Activated CD4-positive, CD25-positive, alpha-beta regulatory T cell treated with anti-CD3 and anti-CD28 coated beads, Interleukin-2, amount 50 U/mL, for 72 hours (primary cell): Measurements from ENCODE around the gene C1QTNF5.

Source experiments
- DNase-seq: peaks from one replicate; pipeline ENCODE4 v3.0.0; 2021

C1QTNF5 gene

DNA sequence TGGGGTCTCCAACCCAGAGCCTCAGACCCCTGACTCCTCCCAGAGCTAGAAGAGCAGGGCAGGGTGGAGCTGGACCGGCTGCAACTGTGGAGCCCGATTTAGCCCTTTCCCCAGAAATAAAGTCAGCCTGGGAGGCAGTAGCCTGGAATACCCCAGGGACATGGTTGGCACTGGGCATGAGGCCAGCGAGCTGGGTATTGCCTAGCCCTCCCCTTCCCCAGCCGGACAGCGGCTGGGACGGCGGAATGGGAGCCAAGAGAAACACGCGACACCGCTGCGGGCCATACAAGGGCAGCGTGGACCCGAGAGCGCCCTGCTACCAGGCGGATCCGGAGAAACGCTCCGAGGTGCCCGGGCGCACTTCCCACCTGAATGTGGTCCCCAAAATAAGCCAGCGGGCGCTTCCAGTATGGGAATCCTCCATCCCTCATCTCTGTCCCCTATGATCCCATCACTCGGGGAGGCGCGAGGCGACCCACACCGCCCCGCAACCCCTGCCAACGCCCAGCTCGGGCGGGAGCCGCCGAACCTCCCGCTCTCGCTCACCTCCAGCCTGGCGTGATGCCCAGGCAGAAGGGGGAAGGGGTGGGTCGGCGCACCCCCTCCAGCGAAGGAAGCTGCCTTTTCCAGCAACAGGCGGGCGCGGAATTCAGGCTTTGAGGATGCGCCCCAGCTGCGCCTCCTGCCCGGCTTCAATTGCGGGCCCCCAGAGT is 24.5 kb downstream of the C1QTNF5 start:
- no peak for DNase-seq

DNA sequence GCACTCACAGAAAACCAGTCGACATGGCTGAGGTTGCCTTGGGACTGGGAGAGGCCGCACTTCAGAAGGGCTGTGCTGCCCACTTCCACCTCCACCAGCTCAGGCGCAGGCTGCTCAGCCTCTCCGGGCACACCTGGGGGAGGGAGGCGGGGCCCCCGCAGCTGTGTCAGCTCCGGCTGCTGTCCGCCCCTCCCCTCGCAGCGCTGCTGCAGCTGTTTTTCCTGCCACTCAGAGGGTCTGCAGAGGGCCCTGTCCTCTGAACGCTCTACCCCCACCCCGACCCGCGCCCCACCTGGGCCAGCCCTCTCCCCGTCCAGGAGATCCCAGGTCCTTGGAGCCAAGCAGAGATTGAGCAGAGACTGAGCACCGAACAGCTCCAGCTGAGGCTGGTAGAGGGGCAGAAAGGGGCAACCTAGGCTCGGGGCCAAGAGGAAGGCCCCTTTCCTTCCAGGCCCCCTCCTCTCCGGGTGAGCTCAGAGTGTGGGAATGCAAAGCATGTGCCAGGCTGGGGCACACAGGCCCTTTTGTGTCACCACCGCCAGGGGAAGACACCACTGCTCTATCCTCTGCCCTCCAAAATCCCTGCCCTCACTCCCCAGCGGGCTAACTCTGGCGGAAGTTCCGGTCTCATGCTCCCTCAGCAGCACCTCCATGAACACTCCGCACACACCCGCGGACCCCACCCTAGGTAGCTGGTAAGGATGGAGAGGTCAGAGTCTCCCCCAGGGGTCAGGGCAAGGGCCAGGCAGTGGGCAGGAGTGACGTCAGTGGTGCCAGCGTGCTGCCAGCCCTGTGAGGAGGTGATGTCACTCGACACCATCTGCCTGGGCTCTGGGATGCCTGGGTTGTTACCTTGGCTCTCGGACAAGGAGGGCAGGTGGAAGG is 25.3 kb downstream of the C1QTNF5 start:
- DNase-seq: no peak

DNA sequence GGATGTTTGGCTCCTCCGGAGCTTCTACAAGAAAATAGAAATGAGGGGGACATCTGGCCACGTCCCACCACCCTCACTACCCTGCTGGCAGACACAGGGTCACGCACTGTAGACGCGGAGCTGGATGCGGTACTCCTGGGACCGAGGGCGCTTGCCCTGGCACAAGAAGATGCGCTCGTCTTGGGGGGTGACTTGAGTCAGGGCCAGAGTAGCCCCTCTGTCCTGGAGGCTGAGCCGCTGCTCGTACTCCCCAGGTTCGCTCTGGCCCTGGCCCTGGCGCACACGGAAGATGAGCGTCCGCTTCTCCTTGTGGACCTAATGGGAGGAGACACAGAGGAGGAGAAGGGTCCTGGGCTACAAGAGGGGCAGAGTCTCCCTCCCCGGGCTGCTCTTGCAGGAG is 26.0 kb downstream of the C1QTNF5 start:
- no peak for DNase-seq

DNA sequence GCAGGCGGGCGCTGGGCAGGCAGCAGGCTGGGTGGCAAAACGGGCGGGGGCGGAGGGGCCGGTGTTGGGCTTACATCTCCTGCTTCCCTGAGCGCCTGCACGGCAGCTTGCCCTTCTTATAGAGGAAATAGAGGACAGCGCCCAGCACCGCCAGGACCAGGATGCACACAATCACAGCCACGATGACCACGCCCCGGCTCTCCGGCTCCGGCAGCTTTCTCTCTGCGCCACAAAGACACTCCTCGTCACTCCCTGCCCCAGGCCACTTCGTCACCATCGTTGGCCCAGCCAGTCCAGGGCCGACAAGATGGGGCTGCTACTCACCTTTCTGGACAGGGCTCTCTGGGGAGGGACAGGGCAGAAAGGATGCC is 30.0 kb downstream of the C1QTNF5 start:
- no peak for DNase-seq

DNA sequence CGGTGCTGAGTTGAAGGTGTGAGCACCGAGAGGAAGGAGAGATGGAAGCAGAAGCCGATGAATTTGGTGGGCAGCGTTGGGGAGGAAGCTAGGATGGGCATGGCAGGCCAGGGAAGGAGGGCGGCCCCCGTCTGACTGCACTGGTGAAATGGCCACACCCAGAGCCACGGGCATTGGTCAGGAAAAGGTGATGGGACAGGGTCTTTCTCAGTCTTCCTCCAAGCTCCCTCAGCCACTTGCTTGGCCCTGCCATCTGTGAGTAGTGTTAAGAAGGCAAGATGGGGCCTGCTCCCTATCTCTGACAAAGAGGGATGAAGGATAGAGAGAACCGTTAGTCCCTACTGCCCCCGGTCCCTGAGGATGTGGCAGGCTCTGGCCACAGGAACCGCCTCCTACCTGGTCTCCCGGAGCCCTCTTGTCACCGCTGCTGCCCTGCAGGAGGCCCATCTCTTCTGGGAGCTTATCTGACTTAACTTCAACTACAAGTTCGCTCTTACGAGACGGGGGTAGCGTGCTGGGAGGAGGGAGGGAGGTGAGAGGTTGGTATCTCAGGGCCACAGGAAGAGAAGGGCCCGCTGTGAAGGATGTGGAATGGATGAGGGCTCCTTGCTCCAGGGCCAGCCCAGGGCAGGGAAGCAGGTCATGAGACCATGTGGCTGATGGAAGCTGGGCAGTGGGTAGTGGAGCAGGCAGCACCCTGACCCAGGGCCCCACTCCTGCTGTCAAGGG is 30.6 kb downstream of the C1QTNF5 start:
- no peak for DNase-seq

DNA sequence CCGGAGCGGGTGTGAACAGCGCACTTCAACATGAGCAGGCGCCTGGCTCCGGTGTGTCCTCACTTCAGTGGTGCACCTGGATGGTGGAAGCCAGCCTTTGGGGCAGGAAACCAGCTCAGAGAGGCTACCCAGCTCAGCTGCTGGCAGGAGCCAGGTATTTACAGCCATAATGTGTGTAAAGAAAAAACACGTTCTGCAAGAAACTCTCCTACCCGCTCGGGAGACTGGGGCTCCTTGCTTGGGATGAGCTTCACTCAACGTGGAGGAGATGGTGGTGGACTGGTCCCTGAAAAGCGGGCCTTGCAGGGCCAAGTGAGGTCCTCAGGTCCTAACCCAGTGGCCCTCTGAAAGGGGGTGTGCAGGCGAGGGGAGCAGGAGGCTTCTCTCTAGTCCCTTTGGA is 31.3 kb downstream of the C1QTNF5 start:
- no peak for DNase-seq

DNA sequence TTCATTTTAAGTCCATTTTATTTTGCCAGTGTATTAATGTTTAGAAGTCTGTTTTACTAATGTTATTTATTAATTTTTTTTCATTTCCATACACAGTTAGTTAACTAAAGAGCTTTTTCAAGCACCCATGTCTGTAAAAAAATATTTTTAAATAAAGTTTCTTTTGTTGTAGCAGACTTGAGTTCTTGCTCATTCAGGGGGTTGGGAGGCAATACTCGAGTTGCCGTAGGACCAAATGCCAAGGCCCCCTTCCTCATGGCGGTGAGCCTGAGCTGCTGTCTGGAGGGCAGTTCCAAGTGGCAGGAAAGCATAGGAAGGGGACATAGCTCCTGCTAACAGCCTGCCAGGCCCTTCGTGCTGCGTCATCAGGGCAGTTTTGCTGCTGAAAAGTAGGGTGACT is 32.7 kb downstream of the C1QTNF5 start:
- DNase-seq: no peak

DNA sequence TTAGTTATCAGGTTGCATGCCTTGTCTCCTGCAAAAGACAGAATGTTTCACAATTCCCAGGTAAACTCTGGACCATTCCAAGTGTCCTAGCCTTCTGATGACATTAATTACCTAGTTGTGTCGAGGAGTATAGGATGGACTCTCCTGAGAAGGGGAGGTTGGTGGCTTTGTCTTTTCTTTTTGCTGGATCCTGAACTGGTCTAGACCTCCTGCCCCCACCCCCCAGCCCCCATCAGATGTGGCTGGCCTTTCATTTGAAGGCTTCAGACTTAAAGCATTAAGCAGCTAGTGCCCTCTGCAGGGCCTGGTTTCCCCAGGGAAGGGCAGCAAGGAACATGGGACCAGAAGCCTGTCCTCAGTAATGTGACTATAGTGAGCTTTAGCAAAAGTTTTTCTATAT is 33.5 kb downstream of the C1QTNF5 start:
- DNase-seq: no peak

DNA sequence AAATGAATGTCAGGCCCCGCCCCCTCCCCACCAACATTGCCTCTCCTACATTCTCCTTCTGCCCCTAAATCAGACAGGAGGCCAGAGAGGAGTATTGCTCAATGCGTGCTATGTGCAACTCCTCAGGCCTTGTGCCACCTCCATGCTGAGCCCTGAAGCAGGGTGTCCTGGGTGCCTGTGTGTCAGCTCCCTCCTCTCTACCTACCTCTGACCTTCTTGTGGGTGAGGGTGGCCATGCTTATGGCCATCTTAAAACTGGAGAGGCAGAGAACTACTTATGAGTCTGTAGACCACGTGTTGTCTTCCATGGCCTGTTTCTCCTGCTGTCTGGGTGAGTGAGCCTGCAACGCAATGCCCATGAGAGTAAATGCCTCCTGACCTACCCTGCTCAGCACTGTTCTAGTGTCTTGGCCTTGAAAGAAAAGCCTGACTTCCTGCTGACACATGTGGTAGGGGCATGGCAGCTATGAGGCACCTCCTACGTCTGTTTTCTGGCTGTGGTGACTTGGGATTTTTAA is 34.3 kb downstream of the C1QTNF5 start:
- no peak for DNase-seq

DNA sequence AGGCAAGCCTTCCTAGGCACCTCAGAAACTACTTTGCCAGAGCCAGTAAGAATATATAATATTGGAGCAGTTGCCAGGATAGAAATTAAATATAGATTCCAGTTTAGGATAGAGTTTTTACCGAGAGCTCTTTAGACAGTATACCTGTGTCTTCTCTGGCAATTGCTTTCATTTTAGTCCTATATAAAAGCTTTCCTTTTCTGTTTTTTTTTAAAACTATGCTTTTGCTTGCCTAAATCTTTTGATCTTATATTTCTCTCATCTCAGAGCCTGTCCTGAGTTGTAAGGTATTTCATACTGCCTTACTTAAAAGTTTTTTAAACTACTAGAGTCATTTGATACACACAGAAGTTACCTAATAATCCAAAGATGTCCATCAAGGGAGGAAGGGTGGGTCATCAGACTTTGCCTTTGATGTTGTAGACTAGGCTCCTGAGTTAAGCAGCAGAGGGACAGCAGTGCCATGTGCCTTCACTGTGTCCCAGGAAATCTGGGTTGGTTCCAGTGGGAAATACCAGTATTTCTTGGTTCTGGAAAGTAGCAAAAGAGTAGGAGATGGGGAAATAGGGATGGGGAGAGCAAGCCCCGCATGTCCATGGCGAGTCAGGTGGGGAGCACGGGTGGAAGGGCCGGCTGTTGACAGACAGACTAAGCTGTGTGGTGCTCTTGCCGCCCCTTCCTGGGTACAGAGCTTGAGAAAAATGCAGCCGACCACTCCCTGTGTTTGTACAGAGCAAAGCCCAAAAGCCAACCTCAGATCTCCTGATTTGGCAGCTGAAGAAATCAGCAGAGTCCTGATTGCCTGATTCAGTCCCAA is 34.9 kb downstream of the C1QTNF5 start:
- DNase-seq: no peak

DNA sequence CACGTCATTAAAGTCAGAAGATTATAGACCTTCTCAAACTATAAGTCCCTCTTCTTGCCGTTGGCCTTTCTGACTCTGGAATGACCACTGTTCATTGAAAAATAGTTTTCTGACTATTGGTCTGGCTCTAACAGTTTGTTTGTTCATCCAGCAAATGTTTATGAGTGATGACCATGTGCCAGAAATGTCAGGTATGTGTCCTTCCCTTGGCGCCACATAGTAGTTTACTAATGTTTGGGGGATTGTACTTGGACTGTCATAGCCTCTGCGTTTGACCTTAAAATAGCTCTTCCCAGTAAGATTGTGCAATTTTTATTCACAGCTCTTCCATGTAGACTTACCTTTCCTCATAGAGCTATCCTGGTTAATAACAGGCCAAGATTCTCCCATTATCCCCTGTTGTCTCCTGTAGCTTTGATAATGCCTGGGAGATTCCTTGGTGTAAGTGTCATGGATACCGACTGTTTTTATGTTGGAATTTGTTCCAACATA is 37.4 kb downstream of the C1QTNF5 start:
- no peak for DNase-seq

DNA sequence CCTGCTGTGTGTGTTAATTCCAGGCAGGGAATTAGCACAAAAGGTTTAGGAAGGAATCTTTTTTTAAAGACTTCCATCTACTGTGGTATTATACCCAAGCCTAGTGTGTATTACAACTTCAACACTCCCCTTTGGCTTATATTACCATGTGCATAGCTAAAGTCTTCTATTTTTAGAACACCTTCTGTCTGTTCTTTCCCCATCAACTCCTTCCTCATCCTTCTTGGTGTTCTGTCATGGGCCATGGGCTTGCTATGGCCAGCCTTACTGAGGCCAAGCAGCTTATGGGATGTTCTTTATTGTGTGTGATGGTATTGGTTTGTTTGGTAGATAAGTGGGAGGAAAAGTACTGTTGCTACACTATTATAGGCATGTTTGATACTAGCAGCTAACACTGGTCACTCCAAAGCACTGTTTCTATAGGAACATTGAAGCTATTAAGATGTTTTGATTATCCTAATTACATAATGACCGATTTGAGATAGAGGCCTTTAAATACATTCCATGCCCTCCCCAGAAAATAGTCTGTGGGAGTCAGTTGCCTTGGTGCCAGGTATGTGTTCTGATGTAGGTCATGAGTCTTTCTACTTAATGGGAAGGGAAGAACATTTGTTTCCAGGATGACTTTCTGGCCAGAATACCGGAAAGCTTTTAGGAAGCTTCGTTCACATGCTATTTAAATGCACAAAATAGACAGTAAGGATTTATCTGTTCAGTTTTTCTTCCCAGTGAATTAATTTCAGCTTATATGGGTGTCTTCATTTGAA is 40.3 kb downstream of the C1QTNF5 start:
- DNase-seq: no peak

DNA sequence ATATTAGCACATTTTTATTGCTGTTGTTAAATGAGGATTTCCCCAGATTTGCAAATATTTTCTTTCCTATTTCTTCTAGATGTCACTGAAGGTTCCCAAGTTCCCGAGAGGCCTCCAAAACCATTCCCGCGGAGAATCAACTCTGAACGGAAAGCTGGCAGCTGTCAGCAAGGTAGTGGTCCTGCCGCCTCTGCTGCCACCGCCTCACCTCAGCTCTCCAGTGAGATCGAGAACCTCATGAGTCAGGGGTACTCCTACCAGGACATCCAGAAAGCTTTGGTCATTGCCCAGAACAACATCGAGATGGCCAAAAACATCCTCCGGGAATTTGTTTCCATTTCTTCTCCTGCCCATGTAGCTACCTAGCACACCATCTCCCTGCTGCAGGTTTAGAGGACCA is 41.3 kb downstream of the C1QTNF5 start:
- DNase-seq: no peak

DNA sequence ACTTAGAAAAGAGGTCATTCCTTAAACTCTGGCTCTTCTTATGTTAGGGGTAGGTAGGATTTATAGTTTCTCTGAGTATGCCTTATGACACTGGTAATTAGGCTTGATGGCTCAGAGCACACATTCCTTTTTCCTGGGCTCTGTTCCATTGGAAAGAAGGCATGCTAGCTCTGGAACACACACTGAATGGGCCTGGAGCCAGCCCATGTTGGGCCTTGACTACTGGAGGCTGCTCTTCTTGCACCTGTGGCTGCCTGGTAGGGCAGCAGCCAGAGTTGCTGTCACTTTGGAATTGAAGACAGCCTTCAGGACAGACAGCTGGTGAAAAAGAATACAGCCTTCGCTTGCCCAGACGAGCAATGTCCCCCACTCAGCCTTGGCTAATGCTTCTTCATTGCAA is 42.0 kb downstream of the C1QTNF5 start:
- DNase-seq: no peak

DNA sequence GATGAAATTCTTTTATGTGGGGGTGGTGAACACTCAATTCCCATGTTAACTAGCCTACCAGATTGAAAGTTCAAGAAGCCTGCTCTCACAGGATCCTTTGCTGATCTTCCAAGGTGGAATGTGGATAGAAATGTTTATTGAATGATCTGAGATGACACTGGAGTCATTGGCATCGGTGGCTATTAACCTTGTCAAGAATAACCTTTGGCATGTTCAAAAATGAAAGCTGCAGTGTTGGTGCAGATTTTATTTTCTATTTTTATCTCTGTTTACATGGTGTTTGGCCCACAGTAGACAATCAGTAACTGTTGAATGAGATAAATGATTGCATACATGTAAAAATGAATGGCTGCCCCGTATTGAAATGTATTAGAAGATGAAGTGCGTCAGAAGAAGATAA is 42.7 kb downstream of the C1QTNF5 start:
- no peak for DNase-seq

DNA sequence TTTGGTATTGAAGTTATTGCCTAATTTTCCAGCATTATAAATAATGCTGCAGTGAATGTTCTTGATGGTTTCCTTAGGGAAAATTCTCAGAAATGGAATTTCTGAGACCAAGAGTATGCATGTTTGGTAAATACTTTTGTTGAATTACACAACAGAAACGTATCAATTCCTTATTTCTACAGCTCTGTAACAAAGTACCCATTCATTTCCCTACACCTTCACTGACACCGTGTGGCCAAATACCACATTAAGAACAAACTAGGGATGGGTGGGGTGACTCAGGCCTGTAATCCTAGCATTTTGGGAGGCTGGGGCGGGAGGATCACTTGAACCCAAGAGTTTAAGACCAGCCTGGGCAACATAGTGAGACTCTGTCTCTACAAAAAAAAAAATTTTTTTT is 45.5 kb downstream of the C1QTNF5 start:
- DNase-seq: no peak

DNA sequence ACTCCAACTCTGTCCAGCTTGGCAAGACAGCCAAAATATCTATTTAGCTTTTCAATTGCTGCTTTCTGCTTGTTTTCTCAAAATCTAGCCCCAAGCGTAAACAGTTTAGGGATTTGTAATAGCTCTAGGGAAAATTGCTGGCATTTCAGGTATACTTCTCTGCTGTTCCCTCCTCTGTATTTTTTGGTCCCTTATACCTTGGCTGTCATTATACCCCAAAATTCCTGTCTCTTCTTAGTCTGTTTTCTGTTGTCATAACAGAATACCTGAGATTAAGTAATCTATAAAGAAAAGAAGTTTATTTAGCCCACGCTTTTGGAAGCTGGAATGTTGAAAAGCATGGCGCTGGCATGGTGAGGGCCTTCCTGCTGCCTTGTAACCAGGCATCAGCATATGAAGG is 47.2 kb downstream of the C1QTNF5 start:
- no peak for DNase-seq

DNA sequence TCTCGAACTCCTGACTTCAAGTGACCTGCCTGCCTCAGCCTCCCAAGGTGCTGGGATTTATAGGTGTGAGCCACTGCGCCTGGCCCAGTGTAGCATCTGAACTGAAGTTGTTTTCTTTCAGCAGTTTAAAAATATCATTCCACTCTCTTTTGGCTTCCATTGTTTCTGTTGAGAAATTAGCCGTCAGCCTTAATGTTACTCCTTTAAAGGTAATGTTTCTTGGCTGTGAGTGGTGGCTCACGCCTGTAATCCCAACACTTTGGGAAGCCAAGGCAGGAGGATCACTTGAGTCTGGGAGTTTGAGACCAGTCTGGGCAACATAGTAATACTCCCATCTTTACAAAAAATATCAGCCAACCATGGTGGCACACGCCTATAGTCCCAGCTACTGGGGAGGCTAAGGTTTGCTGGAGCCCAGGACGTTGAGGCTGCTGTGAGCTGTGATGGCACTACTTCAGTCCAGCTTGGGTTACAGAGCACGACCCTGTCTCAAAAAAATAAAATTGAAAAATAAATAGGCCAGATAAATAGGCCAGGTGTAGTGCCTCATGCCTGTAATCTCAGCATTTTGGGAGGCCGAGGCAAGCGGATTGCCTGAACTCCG is 49.7 kb downstream of the C1QTNF5 start:
- no peak for DNase-seq
